22Rv1 (cell line): ENCODE measurements around the gene PURB.

Experiments
- ZFX ChIP-seq: fragments of 450-650 bp; IDR thresholded peaks from 2 replicates; pipeline ENCODE4 v1.6.1; 2017; ENCODE audit warnings: antibody characterized with exemption, borderline replicate concordance
- TF ChIP-seq, protein P1 (sequence below): fragments of 450-650 bp; IDR thresholded peaks from 2 replicates; pipeline ENCODE4 v1.5.1; 2017; ENCODE audit warnings: mild to moderate bottlenecking

DNA sequence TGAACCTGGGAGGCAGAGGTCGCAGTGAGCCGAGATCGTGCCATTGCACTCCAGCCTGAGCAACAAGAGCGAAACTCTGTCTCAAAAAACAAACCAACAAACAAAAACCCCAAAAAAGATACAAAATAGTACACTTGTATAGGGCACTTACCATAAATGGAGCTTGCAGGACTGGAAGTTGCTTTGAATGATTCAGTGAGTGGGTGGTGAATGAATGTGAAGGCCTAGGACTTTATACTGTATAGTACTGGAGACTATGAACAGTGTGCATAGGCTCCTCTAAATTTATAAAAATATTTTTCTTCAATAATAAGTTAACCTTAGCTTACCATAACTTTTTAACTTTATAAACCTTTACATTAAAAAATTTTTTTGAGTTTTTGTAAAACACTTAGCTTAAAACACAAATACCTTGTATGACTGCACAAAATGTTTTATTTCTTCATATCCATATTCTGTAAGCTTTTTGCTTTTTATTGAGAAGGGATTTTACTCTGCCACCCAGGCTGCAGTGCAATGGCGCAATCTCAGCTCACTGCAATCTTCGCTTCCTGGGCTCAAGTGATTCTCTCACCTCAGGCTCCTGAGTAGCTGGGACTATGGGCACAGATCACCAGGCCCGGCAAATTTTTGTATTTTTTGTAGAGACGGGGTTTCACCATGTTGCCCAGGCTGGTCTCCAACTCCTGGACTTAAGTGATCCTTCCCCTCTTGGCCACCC is 30.5 kb downstream of the PURB start:
- TF ChIP-seq, protein P1, sequence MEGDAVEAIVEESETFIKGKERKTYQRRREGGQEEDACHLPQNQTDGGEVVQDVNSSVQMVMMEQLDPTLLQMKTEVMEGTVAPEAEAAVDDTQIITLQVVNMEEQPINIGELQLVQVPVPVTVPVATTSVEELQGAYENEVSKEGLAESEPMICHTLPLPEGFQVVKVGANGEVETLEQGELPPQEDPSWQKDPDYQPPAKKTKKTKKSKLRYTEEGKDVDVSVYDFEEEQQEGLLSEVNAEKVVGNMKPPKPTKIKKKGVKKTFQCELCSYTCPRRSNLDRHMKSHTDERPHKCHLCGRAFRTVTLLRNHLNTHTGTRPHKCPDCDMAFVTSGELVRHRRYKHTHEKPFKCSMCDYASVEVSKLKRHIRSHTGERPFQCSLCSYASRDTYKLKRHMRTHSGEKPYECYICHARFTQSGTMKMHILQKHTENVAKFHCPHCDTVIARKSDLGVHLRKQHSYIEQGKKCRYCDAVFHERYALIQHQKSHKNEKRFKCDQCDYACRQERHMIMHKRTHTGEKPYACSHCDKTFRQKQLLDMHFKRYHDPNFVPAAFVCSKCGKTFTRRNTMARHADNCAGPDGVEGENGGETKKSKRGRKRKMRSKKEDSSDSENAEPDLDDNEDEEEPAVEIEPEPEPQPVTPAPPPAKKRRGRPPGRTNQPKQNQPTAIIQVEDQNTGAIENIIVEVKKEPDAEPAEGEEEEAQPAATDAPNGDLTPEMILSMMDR, result no peak
- no peak for TF ChIP-seq ZFX
